Endothelial cell of umbilical vein (primary cell): ENCODE measurements around the gene PRKAG2.

Experiments
- EZH2 ChIP-seq: IDR thresholded peaks from 2 replicates; pipeline ENCODE4 v1.6.1; 2012; ENCODE audit warnings: borderline replicate concordance, low read depth, mild to moderate bottlenecking, moderate library complexity, low read length, inconsistent platforms; ENCODE audit not compliant: severe bottlenecking
- FOS ChIP-seq: IDR thresholded peaks from 2 replicates; pipeline ENCODE4 v1.6.1; 2011; ENCODE audit warnings: mild to moderate bottlenecking, low read length, moderate library complexity, borderline replicate concordance; ENCODE audit not compliant: insufficient read depth
- JUN ChIP-seq: IDR thresholded peaks from 2 replicates; pipeline ENCODE4 v1.6.1; 2011; ENCODE audit warnings: borderline replicate concordance, low read depth; ENCODE audit not compliant: insufficient read length, insufficient read depth
- MYC ChIP-seq: IDR thresholded peaks from one replicate; pipeline ENCODE4 v1.6.1; 2011; ENCODE audit warnings: mild to moderate bottlenecking, low read depth, low read length
- POLR2A ChIP-seq: IDR thresholded peaks from 2 replicates; pipeline ENCODE4 v1.6.1; 2012; ENCODE audit warnings: low read depth, mild to moderate bottlenecking, control low read depth, low read length
- POLR2AphosphoS5 ChIP-seq: IDR thresholded peaks from 2 replicates; pipeline ENCODE4 v1.6.1; 2012; ENCODE audit warnings: low read depth, mild to moderate bottlenecking, control low read depth, low read length, moderate library complexity; ENCODE audit not compliant: insufficient read depth
- TF ChIP-seq, protein P1 (sequence below), 2 donors: IDR thresholded peaks; 1 replicate in 1 of 2; 2 replicates in 1 of 2; pipeline ENCODE4 v1.5.1; 2011; ENCODE audit warnings: low read length in 2 of 2, mild to moderate bottlenecking in 2 of 2, moderate library complexity in 2 of 2, control low read depth in 1 of 2, inconsistent platforms in 1 of 2, low read depth in 1 of 2; ENCODE audit not compliant: insufficient read depth in 1 of 2; ENCODE audit errors: extremely low read depth in 1 of 2
- TF ChIP-seq, protein P2 (sequence below): IDR thresholded peaks from 2 replicates; pipeline ENCODE4 v1.6.1; 2011; ENCODE audit not compliant: insufficient read depth, insufficient read length

GRCh38 chr7:151678227-151678604 lies 198.7 kb downstream of the PRKAG2 start:
- TF ChIP-seq, protein P1, sequence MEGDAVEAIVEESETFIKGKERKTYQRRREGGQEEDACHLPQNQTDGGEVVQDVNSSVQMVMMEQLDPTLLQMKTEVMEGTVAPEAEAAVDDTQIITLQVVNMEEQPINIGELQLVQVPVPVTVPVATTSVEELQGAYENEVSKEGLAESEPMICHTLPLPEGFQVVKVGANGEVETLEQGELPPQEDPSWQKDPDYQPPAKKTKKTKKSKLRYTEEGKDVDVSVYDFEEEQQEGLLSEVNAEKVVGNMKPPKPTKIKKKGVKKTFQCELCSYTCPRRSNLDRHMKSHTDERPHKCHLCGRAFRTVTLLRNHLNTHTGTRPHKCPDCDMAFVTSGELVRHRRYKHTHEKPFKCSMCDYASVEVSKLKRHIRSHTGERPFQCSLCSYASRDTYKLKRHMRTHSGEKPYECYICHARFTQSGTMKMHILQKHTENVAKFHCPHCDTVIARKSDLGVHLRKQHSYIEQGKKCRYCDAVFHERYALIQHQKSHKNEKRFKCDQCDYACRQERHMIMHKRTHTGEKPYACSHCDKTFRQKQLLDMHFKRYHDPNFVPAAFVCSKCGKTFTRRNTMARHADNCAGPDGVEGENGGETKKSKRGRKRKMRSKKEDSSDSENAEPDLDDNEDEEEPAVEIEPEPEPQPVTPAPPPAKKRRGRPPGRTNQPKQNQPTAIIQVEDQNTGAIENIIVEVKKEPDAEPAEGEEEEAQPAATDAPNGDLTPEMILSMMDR (IDR thresholded peaks at IDR 0.05; ENCODE audit: extremely low read depth in 1 of 2, insufficient read depth in 1 of 2, low read depth in 1 of 2, low read length in 2 of 2): no peak
- TF ChIP-seq POLR2A (no peak), FOS (no peak), EZH2 (no peak), JUN (no peak), POLR2AphosphoS5 (no peak), MYC (no peak)
- TF ChIP-seq, protein P2, sequence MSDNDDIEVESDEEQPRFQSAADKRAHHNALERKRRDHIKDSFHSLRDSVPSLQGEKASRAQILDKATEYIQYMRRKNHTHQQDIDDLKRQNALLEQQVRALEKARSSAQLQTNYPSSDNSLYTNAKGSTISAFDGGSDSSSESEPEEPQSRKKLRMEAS: no peak
